OCI-LY3 (cell line): Measurements from ENCODE around the gene RSPH1.

Source experiments
- CTCF ChIP-seq: fragments of 200-600, 300-600 bp; sonication (generic); IDR thresholded peaks from 2 replicates; pipeline ENCODE4 v1.5.1; 2014; ENCODE audit warnings: antibody characterized with exemption, low read length, low read depth
- EZH2phosphoT487 ChIP-seq: fragments of 200-600 bp; shearing (Covaris generic); IDR thresholded peaks from 2 replicates; pipeline ENCODE4 v1.6.1; 2018; ENCODE audit warnings: antibody characterized with exemption, mixed run types, low read depth

- no peak for TF ChIP-seq CTCF
- no peak for TF ChIP-seq EZH2phosphoT487
Observed at GRCh38 chr21:42492201-42492600, 3.8 kb downstream of the RSPH1 start.
